ENCODE measurements around the gene ATP5PF. TPM values are rescaled to one million over a fixed set of nuclear protein-coding genes. Genes with fewer than 3 reads are reported as not detected.
A peak's percentile ranks its signal among the peaks of the same experiment; 100 is the strongest.
"Not testable (repeated sequence)": the region's sequence is repeated elsewhere in the genome, so short reads cannot be mapped to it uniquely, and the experiment has no call there.

The ATP5PF gene
- 100 to 1,000 TPM in 1 of 4 donors, 10 to 100 TPM in 3; 15.9 to 108 (median 76.2) TPM for total RNA-seq

GRCh38 chr21:25734904-25735645, at the start of gene ATP5PF, which contains the start of gene GABPA:
Gene ATP5PF (minus strand): TSS chr21:25734904. CDS start chr21:25729794, 5,110 bp downstream.
Gene GABPA (plus strand): TSS chr21:25734972. CDS start chr21:25741599, 6,627 bp downstream.
- intact Hi-C loops (cut with DNase I; ENCODE audit: low total_unique reads) = no loop called here
- no peaks in the 10 kb centered on the region for H3K27me3 ChIP-seq
- DNase-seq = peak; percentile 96 to 97
- H3K4me1 ChIP-seq = no peaks in the 10 kb centered on the region
- TF ChIP-seq POLR2A (IDR thresholded peaks at IDR 0.05) (peak in 1 of 2 donors; percentile 27), CTCF (IDR thresholded peaks at IDR 0.05) (peak in 2 of 4 experiments; percentile 9 to 32)
- H3K36me3 ChIP-seq = no peaks in the 10 kb centered on the region
- H3K9me3 ChIP-seq = no peaks in the 10 kb centered on the region
- peak within 1 kb of the TSS; percentile 73 to 97 for H3K4me3 ChIP-seq
- H3K27ac ChIP-seq = peak within 1 kb of the TSS; percentile 93 to 97

GRCh38 chr21:25778126-25778875, 43.6 kb upstream of the ATP5PF start:
- H3K36me3 ChIP-seq; H3K4me1 ChIP-seq; H3K27ac ChIP-seq; H3K27me3 ChIP-seq; H3K4me3 ChIP-seq; DNase-seq; H3K9me3 ChIP-seq; intact Hi-C loops (cut with DNase I; ENCODE audit: low total_unique reads): not testable (repeated sequence)

- no peaks in the 10 kb centered on the region for H3K36me3 ChIP-seq
- H3K27me3 ChIP-seq = no peaks in the 10 kb centered on the region
- no peak overlapping the region for H3K27ac ChIP-seq
- H3K9me3 ChIP-seq = no peaks in the 10 kb centered on the region
- DNase-seq = no peak
- H3K4me1 ChIP-seq = no peaks in the 10 kb centered on the region
- TF ChIP-seq CTCF (IDR thresholded peaks at IDR 0.05) = no peak
- no peak for TF ChIP-seq POLR2A (IDR thresholded peaks at IDR 0.05)
- no peak overlapping the region for H3K4me3 ChIP-seq
- intact Hi-C loops (cut with DNase I; ENCODE audit: low total_unique reads) = no loop called here
Observed at GRCh38 chr21:25776440-25776839, 41.7 kb upstream of the ATP5PF start.

GRCh38 chr21:25772686-25773085, 38.0 kb upstream of the ATP5PF start:
- Histone ChIP-seq H3K4me3 (no peak overlapping the region), H3K27ac (no peak overlapping the region), H3K4me1 (no peaks in the 10 kb centered on the region), H3K27me3 (no peaks in the 10 kb centered on the region), H3K36me3 (no peaks in the 10 kb centered on the region), H3K9me3 (no peaks in the 10 kb centered on the region)
- TF ChIP-seq CTCF (IDR thresholded peaks at IDR 0.05) (no peak), POLR2A (IDR thresholded peaks at IDR 0.05) (no peak)
- intact Hi-C loops (cut with DNase I; ENCODE audit: low total_unique reads) = no loop called here
- no peak for DNase-seq

GRCh38 chr21:25767921-25768320, 33.2 kb upstream of the ATP5PF start:
- Histone ChIP-seq H3K9me3 (no peaks in the 10 kb centered on the region), H3K27ac (no peak overlapping the region), H3K4me1 (no peaks in the 10 kb centered on the region), H3K36me3 (no peaks in the 10 kb centered on the region), H3K4me3 (no peak overlapping the region), H3K27me3 (no peaks in the 10 kb centered on the region)
- intact Hi-C loops (cut with DNase I; ENCODE audit: low total_unique reads) = no loop called here
- DNase-seq = no peak
- no peak for TF ChIP-seq CTCF (IDR thresholded peaks at IDR 0.05)
- no peak for TF ChIP-seq POLR2A (IDR thresholded peaks at IDR 0.05)
